T-helper 9 cell (primary cell): Measurements from ENCODE around the gene ALDH5A1.

ENCODE experiments used
- DNase-seq: peaks from one replicate; pipeline ENCODE4 v3.0.0-alpha.2; 2020

ALDH5A1 gene

GRCh38 chr6:24534329-24534728 lies 39.6 kb downstream of the ALDH5A1 start:
- DNase-seq, result no peak

GRCh38 chr6:24535210-24535609 lies 40.4 kb downstream of the ALDH5A1 start:
- no peak for DNase-seq

- no peak for DNase-seq
Observed at GRCh38 chr6:24536466-24536865, 41.7 kb downstream of the ALDH5A1 start.

- DNase-seq, result no peak
Observed at GRCh38 chr6:24537082-24537699, 42.4 kb downstream of the ALDH5A1 start.

GRCh38 chr6:24537771-24538385 lies 43.1 kb downstream of the ALDH5A1 start:
- no peak for DNase-seq

GRCh38 chr6:24539416-24539815 lies 44.6 kb downstream of the ALDH5A1 start:
- DNase-seq, result no peak

GRCh38 chr6:24540197-24540596 lies 45.4 kb downstream of the ALDH5A1 start:
- DNase-seq, result no peak

- no peak for DNase-seq
Observed at GRCh38 chr6:24543683-24544082, 48.9 kb downstream of the ALDH5A1 start.

GRCh38 chr6:24545183-24545582 lies 50.4 kb downstream of the ALDH5A1 start:
- DNase-seq, result no peak

GRCh38 chr6:24545691-24546090 lies 50.9 kb downstream of the ALDH5A1 start:
- DNase-seq, result no peak

GRCh38 chr6:24546439-24546838 lies 51.7 kb downstream of the ALDH5A1 start:
- DNase-seq, result no peak

GRCh38 chr6:24547243-24547642 lies 52.5 kb downstream of the ALDH5A1 start:
- peak; percentile 2 for DNase-seq

- DNase-seq, result no peak
Observed at GRCh38 chr6:24549158-24549557, 54.4 kb downstream of the ALDH5A1 start.

GRCh38 chr6:24549674-24550353 lies 55.0 kb downstream of the ALDH5A1 start:
- no peak for DNase-seq

GRCh38 chr6:24551139-24551538 lies 56.4 kb downstream of the ALDH5A1 start:
- DNase-seq, result no peak

- no peak for DNase-seq
Observed at GRCh38 chr6:24554474-24554873, 59.7 kb downstream of the ALDH5A1 start.

GRCh38 chr6:24558516-24558915 lies 63.7 kb downstream of the ALDH5A1 start:
- no peak for DNase-seq

- no peak for DNase-seq
Observed at GRCh38 chr6:24564081-24564480, 69.3 kb downstream of the ALDH5A1 start.

- no peak for DNase-seq
Observed at GRCh38 chr6:24565196-24565595, 70.4 kb downstream of the ALDH5A1 start.

GRCh38 chr6:24566020-24566767 lies 71.4 kb downstream of the ALDH5A1 start:
- DNase-seq, result no peak

- no peak for DNase-seq
Observed at GRCh38 chr6:24568683-24569082, 73.9 kb downstream of the ALDH5A1 start.

- DNase-seq, result no peak
Observed at GRCh38 chr6:24569811-24570210, 75.0 kb downstream of the ALDH5A1 start.

- no peak for DNase-seq
Observed at GRCh38 chr6:24571361-24571760, 76.6 kb downstream of the ALDH5A1 start.

- no peak for DNase-seq
Observed at GRCh38 chr6:24574809-24575208, 80.0 kb downstream of the ALDH5A1 start.
